Left lung (tissue), 10 donors: ENCODE results near the gene PASK. TPM values are rescaled to one million over a fixed set of nuclear protein-coding genes. Genes with fewer than 3 reads are reported as not detected.

Source experiments
- ATAC-seq: fragments of 200-7000 bp; cut with Tn5 transposase; one replicate; pipeline ENCODE4 v1.9.1; 2020; ENCODE audit warnings: moderate library complexity
- DNase-seq, 4 donors: peaks; one replicate each; pipeline ENCODE4 v3.0.0-alpha.2; 2013 to 2020
- H3K27ac ChIP-seq, 2 donors: fragments of 200-600 bp; sonication (generic) in 1 of 2; one replicate each; pipeline versions ENCODE4 v1.5.0 to v1.8.0; 2020 to 2021
- H3K27me3 ChIP-seq, 2 donors: fragments of 200-600 bp; sonication (generic) in 1 of 2; one replicate each; pipeline versions ENCODE4 v1.5.0 to v1.8.0; 2020 to 2021
- H3K36me3 ChIP-seq, 2 donors: fragments of 200-600 bp; sonication (generic) in 1 of 2; one replicate each; pipeline versions ENCODE4 v1.5.0 to v1.8.0; 2020 to 2021
- H3K4me1 ChIP-seq, 2 donors: fragments of 200-600 bp; one replicate each; pipeline ENCODE4 v1.8.0; 2021
- H3K4me3 ChIP-seq, 2 donors: fragments of 200-600 bp; sonication (generic) in 1 of 2; one replicate each; pipeline versions ENCODE4 v1.5.0 to v1.8.0; 2020 to 2021; ENCODE audit warnings: mild to moderate bottlenecking in 1 of 2
- H3K9me3 ChIP-seq, 2 donors: fragments of 200-600 bp; sonication (generic) in 1 of 2; one replicate each; pipeline versions ENCODE4 v1.5.0 to v1.8.0; 2020 to 2021
- intact Hi-C, 2 donors: fragments of 100-400 bp; cut with DNase I; formaldehyde crosslinking; loops; one replicate each; pipeline versions ENCODE4 v1.11.2 to v1.14.2; 2022
- polyA plus RNA-seq, 6 donors: library from polyadenylated mRNA; unstranded; fragments of 120-200 nt; gene quantifications; one replicate each; pipeline ENCODE4 v1.2.1, GENCODE V29; 2013; ENCODE audit not compliant: insufficient read length in 6 of 6
- total RNA-seq, 2 donors: library from RNA; stranded (reverse); fragmentation: NEBNext Ultra II Directional; extraction: Animal tissue kit (Norgen Biotek cat#: 25700); gene quantifications; one replicate each; pipeline ENCODE4 v1.2.1, GENCODE V29; 2021
- TF ChIP-seq, protein P1 (sequence below), 2 donors: fragments of 200-600 bp; sonication (generic) in 1 of 2; IDR thresholded peaks; one replicate each; pipeline versions ENCODE4 v1.5.0 to v1.8.0; 2021; ENCODE audit warnings: antibody characterized with exemption in 2 of 2
- donor health status: DM: no; HTN: yes; CAD: no.
- donor health status: DM: no; HTN: no; CAD: no.

The PASK gene
- total and polyA plus RNA-seq, 8 donors = 12.7 to 24.8 (median 21.0) TPM

GRCh38 chr2:241072553-241073165, 76.6 kb downstream of the PASK start:
- Histone ChIP-seq H3K4me3 (no peak overlapping the region), H3K9me3 (no peaks in the 10 kb centered on the region), H3K36me3 (peaks cover 0 to 67% of the 10 kb centered on the region in 2 donors), H3K27me3 (no peaks in the 10 kb centered on the region), H3K27ac (no peak overlapping the region), H3K4me1 (no peaks in the 10 kb centered on the region)
- DNase-seq (no peak), ATAC-seq (no peak)
- TF ChIP-seq, protein P1, sequence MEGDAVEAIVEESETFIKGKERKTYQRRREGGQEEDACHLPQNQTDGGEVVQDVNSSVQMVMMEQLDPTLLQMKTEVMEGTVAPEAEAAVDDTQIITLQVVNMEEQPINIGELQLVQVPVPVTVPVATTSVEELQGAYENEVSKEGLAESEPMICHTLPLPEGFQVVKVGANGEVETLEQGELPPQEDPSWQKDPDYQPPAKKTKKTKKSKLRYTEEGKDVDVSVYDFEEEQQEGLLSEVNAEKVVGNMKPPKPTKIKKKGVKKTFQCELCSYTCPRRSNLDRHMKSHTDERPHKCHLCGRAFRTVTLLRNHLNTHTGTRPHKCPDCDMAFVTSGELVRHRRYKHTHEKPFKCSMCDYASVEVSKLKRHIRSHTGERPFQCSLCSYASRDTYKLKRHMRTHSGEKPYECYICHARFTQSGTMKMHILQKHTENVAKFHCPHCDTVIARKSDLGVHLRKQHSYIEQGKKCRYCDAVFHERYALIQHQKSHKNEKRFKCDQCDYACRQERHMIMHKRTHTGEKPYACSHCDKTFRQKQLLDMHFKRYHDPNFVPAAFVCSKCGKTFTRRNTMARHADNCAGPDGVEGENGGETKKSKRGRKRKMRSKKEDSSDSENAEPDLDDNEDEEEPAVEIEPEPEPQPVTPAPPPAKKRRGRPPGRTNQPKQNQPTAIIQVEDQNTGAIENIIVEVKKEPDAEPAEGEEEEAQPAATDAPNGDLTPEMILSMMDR (IDR thresholded peaks at IDR 0.05) = no peak
- intact Hi-C loops = no loop called here

DNA sequence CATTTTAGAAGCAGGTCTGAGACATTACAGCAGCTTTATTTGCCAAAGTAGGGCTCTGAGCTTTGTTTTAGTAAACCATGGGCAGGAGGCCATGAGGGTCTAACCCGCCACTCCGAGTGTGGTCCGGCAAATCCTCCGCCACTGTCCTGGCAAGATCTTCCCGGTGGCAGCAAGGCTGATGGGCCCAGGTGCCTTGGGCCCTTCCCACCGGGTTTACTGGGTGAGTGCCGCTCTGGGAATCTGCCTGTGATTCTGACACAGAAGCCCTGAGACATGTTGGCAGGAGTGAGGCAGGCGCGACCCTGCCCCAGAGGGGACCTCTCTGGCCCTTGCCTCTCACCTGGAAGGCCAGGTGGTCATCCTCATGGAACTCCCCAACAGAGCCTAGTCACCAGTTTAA, 77.1 kb downstream of the PASK start:
- DNase-seq = no peak
- intact Hi-C loops = no loop called here
- no peak for ATAC-seq
- TF ChIP-seq, protein P1 (IDR thresholded peaks at IDR 0.05) = no peak
- H3K9me3 ChIP-seq = no peaks in the 10 kb centered on the region
- H3K4me3 ChIP-seq = no peak overlapping the region
- peaks cover 0 to 71% of the 10 kb centered on the region in 2 donors for H3K36me3 ChIP-seq
- H3K27ac ChIP-seq = no peak overlapping the region
- H3K4me1 ChIP-seq = no peaks in the 10 kb centered on the region
- H3K27me3 ChIP-seq = no peaks in the 10 kb centered on the region

DNA sequence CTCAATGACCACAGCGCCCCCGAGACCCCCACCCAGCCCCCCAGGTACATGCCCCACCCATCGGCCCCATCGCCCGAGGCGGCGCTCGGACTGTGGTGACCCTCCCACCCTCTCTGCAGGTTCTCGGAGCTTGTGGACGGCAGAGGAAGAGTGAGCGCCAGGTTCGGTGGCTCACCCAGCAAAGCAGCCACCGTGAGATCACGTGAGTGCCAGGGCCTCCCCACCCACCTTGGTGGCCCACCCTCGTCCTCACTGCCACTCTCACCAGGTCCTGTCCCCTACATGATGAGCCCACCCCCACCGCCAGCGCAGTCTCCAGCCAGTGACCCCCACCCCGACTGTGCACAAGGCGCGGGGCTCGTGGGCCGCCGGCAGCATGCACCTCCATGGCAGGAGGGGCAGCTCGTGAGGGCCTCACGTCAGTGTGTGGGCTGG, 77.6 kb downstream of the PASK start:
- H3K4me3 ChIP-seq = no peak overlapping the region
- no peaks in the 10 kb centered on the region for H3K9me3 ChIP-seq
- peaks cover 0 to 75% of the 10 kb centered on the region in 2 donors for H3K36me3 ChIP-seq
- DNase-seq (no peak), ATAC-seq (no peak)
- no peaks in the 10 kb centered on the region for H3K27me3 ChIP-seq
- TF ChIP-seq, protein P1 (IDR thresholded peaks at IDR 0.05) = no peak
- intact Hi-C loops = no loop called here
- H3K27ac ChIP-seq = no peak overlapping the region
- no peaks in the 10 kb centered on the region for H3K4me1 ChIP-seq

DNA sequence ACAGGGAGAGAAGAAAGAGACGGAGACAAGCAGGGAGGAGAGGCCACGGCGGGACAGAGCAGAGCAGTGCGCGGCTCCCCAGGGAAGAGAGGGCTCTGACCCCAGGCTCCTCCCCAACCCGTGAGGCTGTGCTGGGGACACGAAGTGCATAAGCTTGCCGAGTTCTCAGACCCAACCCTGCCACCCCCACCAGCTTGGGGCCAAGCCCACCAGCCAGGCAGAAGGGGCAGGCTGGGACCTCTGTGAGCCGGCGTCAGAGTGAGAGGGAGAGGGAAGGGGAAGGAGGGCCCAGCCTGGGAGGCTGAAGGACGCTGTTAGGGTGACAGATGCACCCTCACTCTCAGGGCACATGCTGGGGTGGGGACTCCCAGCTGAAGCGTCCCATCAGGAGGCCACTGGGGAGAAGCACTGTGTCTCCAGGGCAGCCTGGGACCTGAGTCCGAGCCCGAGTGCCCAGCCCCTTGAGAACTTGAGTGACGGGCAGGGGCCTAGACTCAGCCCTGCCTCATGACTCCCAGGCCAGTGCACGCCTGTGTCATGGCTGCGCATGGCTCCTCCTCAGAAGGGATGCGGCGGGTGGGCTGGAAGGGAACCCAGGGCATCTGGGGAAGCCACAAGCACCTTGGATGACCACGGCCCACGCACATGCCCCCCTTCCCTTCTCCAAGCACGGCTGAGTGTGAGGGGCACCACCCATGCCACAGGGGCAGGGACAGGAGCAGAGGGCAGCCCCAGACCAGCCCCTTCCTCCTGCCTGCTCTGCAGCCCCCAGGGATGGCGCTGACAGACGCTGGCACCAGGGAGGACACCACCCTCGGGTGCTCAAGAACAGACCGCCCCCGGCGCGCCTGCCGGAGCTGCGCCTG, 78.2 kb downstream of the PASK start:
- no peaks in the 10 kb centered on the region for H3K9me3 ChIP-seq
- intact Hi-C loops = no loop called here
- no peak overlapping the region for H3K27ac ChIP-seq
- TF ChIP-seq, protein P1 (IDR thresholded peaks at IDR 0.05) = no peak
- H3K36me3 ChIP-seq = peaks cover 0 to 76% of the 10 kb centered on the region in 2 donors
- no peaks in the 10 kb centered on the region for H3K27me3 ChIP-seq
- no peak overlapping the region for H3K4me3 ChIP-seq
- ATAC-seq (no peak), DNase-seq (no peak)
- H3K4me1 ChIP-seq = no peaks in the 10 kb centered on the region

GRCh38 chr2:241070361-241070760, 78.9 kb downstream of the PASK start:
- H3K9me3 ChIP-seq = no peaks in the 10 kb centered on the region
- TF ChIP-seq, protein P1 (IDR thresholded peaks at IDR 0.05) = no peak
- no peaks in the 10 kb centered on the region for H3K27me3 ChIP-seq
- intact Hi-C loops = no loop called here
- ATAC-seq (no peak), DNase-seq (no peak)
- no peak overlapping the region for H3K27ac ChIP-seq
- no peaks in the 10 kb centered on the region for H3K4me1 ChIP-seq
- H3K36me3 ChIP-seq = peaks cover 0 to 75% of the 10 kb centered on the region in 2 donors
- H3K4me3 ChIP-seq = no peak overlapping the region
